ENCODE data around the gene HORMAD2. TPM values are rescaled to one million over a fixed set of nuclear protein-coding genes. Genes with fewer than 3 reads are reported as not detected.

Gene HORMAD2
- total and polyA plus RNA-seq, 9 of the 15 experiments (the other 6 are each of a cell fraction or from before 2014, with no cell fraction given) = not detected

- Histone ChIP-seq H2AFZ (ENCODE audit: low read depth, low read length) (no peak overlapping the region), H4K20me1 (replicated peaks; ENCODE audit: control insufficient read depth, insufficient read depth, low read length) (no peaks in the 10 kb centered on the region; the same call in 1 of the 2 replicates), H3K27me3 (ENCODE audit: control insufficient read depth in 2 of 2, insufficient read depth in 2 of 2, low read length in 2 of 2) (peaks cover 4 to 31% of the 10 kb centered on the region in 2 experiments; a peak in 4 of 5 replicates), H3K4me2 (ENCODE audit: insufficient read depth, low read length) (no peak overlapping the region), H3K4me1 (replicated peaks in 1 of 2; ENCODE audit: control insufficient read depth in 2 of 2, insufficient read depth in 2 of 2, low read length in 2 of 2) (no peaks in the 10 kb centered on the region; a peak in 1 of 5 replicates), H3K36me3 (ENCODE audit: control insufficient read depth, insufficient read depth, low read length) (no peaks in the 10 kb centered on the region), H3K79me2 (ENCODE audit: control insufficient read depth, insufficient read depth, low read length) (no peaks in the 10 kb centered on the region), H3K9ac (ENCODE audit: insufficient read depth in 1 of 2, low read depth in 2 of 2, low read length in 2 of 2) (no peak overlapping the region), H3K9me1 (ENCODE audit: control insufficient read depth, insufficient read depth, low read length) (no peaks in the 10 kb centered on the region), H3K27ac (ENCODE audit: extremely low read depth, low read depth, low read length) (no peak overlapping the region), H3K4me3 (no peak overlapping the region), H3K9me3 (replicated peaks; ENCODE audit: control insufficient read depth, insufficient read depth, low read depth, low read length) (no peaks in the 10 kb centered on the region)
- 9% methylated on average over 4 of the region's 4 CpGs for WGBS (ENCODE audit: insufficient coverage, low coverage, missing lambda C conversion rate)
- intact Hi-C loops (cut with micrococcal nuclease) (no loop called here), in situ Hi-C loops (cut with MboI) (no loop called here)
- POLR2A ChIA-PET = no interaction called here
- CTCF ChIA-PET (ENCODE audit: low intra/inter-chr PET ratio) = no interaction called here
- FAIRE-seq (no peak), DNase-seq (ENCODE audit: extremely low read depth in 1 of 4, low spot score in 3 of 4) (no peak), ATAC-seq (no peak)
- BruUV-seq (replicated peaks) = no TSS peak
- TF ChIP-seq VEZF1 (CRISPR knock-in tag; IDR thresholded peaks at IDR 0.05) = no peak
- TF ChIP-seq SNAPC5 (CRISPR knock-in tag; IDR thresholded peaks at IDR 0.05) = no peak
- no peak for TF ChIP-seq NFXL1 (CRISPR knock-in tag; IDR thresholded peaks at IDR 0.05)
- TF ChIP-seq EP400 (IDR thresholded peaks at IDR 0.05) = no peak
- TF ChIP-seq ZNF408 (CRISPR knock-in tag; IDR thresholded peaks at IDR 0.05; ENCODE audit: low read depth) = no peak
- TF ChIP-seq ZBED1 (IDR thresholded peaks at IDR 0.05) = no peak
- no peak for TF ChIP-seq CHCHD3 (CRISPR knock-in tag; IDR thresholded peaks at IDR 0.05)
- TF ChIP-seq ZNF134 (CRISPR knock-in tag; conservative IDR thresholded peaks at IDR 0.05) = no peak
- TF ChIP-seq MGA (IDR thresholded peaks at IDR 0.05) = no peak
- TF ChIP-seq SMAD3 (CRISPR knock-in tag; conservative IDR thresholded peaks at IDR 0.05) = no peak
Measured at GRCh38 chr22:30044881-30045493, 35.3 kb upstream of the HORMAD2 start.
